ENCODE data around the gene CXorf58.

Gene CXorf58

GRCh38 chrX:23935106-23935505, 27.3 kb downstream of the CXorf58 start:
- no peak overlapping the region for H3K4me2 ChIP-seq (ENCODE audit: low read depth, low read length, poor library complexity, severe bottlenecking)
- no peaks in the 10 kb centered on the region for H3K36me3 ChIP-seq (ENCODE audit: insufficient read depth, low read length)
- H3K4me3 ChIP-seq (ENCODE audit: low read length, poor library complexity, severe bottlenecking), result no peak overlapping the region
- no peak overlapping the region for H3K9ac ChIP-seq (ENCODE audit: low read depth, low read length, poor library complexity, severe bottlenecking)
- no peak overlapping the region for H2AFZ ChIP-seq (ENCODE audit: low read length)
- no peaks in the 10 kb centered on the region for H3K9me2 ChIP-seq (replicated peaks; ENCODE audit: low read depth, low read length)
- H4K20me1 ChIP-seq (ENCODE audit: insufficient read depth, low read length, poor library complexity, severe bottlenecking), result no peaks in the 10 kb centered on the region
- no peaks in the 10 kb centered on the region for H3K79me2 ChIP-seq (ENCODE audit: insufficient read depth, low read length)
- no peak for TF ChIP-seq EZH2phosphoT487 (IDR thresholded peaks at IDR 0.05; ENCODE audit: borderline replicate concordance)
- TF ChIP-seq CTCF (conservative IDR thresholded peaks at IDR 0.05; ENCODE audit: low read length), result no peak
- H3K27me3 ChIP-seq (ENCODE audit: insufficient read depth, low read length, poor library complexity, severe bottlenecking), result no peaks in the 10 kb centered on the region
- H3F3A ChIP-seq (ENCODE audit: low read depth), result no peaks in the 10 kb centered on the region
- peaks cover 4% of the 10 kb centered on the region for H3K4me1 ChIP-seq (ENCODE audit: insufficient read depth, low read length, poor library complexity, severe bottlenecking)
- no peaks in the 10 kb centered on the region for H3K9me3 ChIP-seq (ENCODE audit: insufficient read depth, low read depth, low read length)

- H3K27me3 ChIP-seq (ENCODE audit: insufficient read depth, low read length, poor library complexity, severe bottlenecking), result no peaks in the 10 kb centered on the region
- TF ChIP-seq CTCF (conservative IDR thresholded peaks at IDR 0.05; ENCODE audit: low read length), result no peak
- no peak for TF ChIP-seq EZH2phosphoT487 (IDR thresholded peaks at IDR 0.05; ENCODE audit: borderline replicate concordance)
- H3K79me2 ChIP-seq (ENCODE audit: insufficient read depth, low read length), result no peaks in the 10 kb centered on the region
- H3K4me3 ChIP-seq (ENCODE audit: low read length, poor library complexity, severe bottlenecking), result no peak overlapping the region
- H3K4me2 ChIP-seq (ENCODE audit: low read depth, low read length, poor library complexity, severe bottlenecking), result no peak overlapping the region
- no peaks in the 10 kb centered on the region for H4K20me1 ChIP-seq (ENCODE audit: insufficient read depth, low read length, poor library complexity, severe bottlenecking)
- no peak overlapping the region for H2AFZ ChIP-seq (ENCODE audit: low read length)
- no peaks in the 10 kb centered on the region for H3K9me2 ChIP-seq (replicated peaks; ENCODE audit: low read depth, low read length)
- no peaks in the 10 kb centered on the region for H3K9me3 ChIP-seq (ENCODE audit: insufficient read depth, low read depth, low read length)
- peaks cover 3% of the 10 kb centered on the region for H3K4me1 ChIP-seq (ENCODE audit: insufficient read depth, low read length, poor library complexity, severe bottlenecking)
- no peaks in the 10 kb centered on the region for H3F3A ChIP-seq (ENCODE audit: low read depth)
- no peaks in the 10 kb centered on the region for H3K36me3 ChIP-seq (ENCODE audit: insufficient read depth, low read length)
- H3K9ac ChIP-seq (ENCODE audit: low read depth, low read length, poor library complexity, severe bottlenecking), result no peak overlapping the region
These were observed 28.4 kb downstream of the CXorf58 start for GRCh38 chrX:23936180-23936579.

GRCh38 chrX:23937100-23937499, 29.3 kb downstream of the CXorf58 start:
- H3K4me3 ChIP-seq (ENCODE audit: low read length, poor library complexity, severe bottlenecking), result no peak overlapping the region
- H3K27me3 ChIP-seq (ENCODE audit: insufficient read depth, low read length, poor library complexity, severe bottlenecking), result no peaks in the 10 kb centered on the region
- no peaks in the 10 kb centered on the region for H3K79me2 ChIP-seq (ENCODE audit: insufficient read depth, low read length)
- no peaks in the 10 kb centered on the region for H3K9me2 ChIP-seq (replicated peaks; ENCODE audit: low read depth, low read length)
- no peaks in the 10 kb centered on the region for H4K20me1 ChIP-seq (ENCODE audit: insufficient read depth, low read length, poor library complexity, severe bottlenecking)
- TF ChIP-seq CTCF (conservative IDR thresholded peaks at IDR 0.05; ENCODE audit: low read length), result no peak
- TF ChIP-seq EZH2phosphoT487 (IDR thresholded peaks at IDR 0.05; ENCODE audit: borderline replicate concordance), result no peak
- no peak overlapping the region for H2AFZ ChIP-seq (ENCODE audit: low read length)
- H3K9ac ChIP-seq (ENCODE audit: low read depth, low read length, poor library complexity, severe bottlenecking), result no peak overlapping the region
- no peaks in the 10 kb centered on the region for H3F3A ChIP-seq (ENCODE audit: low read depth)
- H3K4me1 ChIP-seq (ENCODE audit: insufficient read depth, low read length, poor library complexity, severe bottlenecking), result no peaks in the 10 kb centered on the region
- H3K9me3 ChIP-seq (ENCODE audit: insufficient read depth, low read depth, low read length), result no peaks in the 10 kb centered on the region
- H3K4me2 ChIP-seq (ENCODE audit: low read depth, low read length, poor library complexity, severe bottlenecking), result no peak overlapping the region
- no peaks in the 10 kb centered on the region for H3K36me3 ChIP-seq (ENCODE audit: insufficient read depth, low read length)
